OCI-LY7 (cell line): ENCODE data around the gene EML5. TPM values are rescaled to one million over a fixed set of nuclear protein-coding genes. Genes with fewer than 3 reads are reported as not detected.

Experiments
- BruUV-seq: library from RNA; stranded (reverse); fragments of 400-500 nt; replicated peaks from 2 replicates; lab custom pipeline; 2021; lab: Mats Ljungman, UMichigan
- CTCF ChIA-PET: fragments of 300-600 bp; sonication (Branson Sonifier 250); formaldehyde crosslinking; loops from one replicate; lab custom pipeline; 2022; ENCODE audit warnings: antibody characterized with exemption; ENCODE audit not compliant: unreplicated experiment; lab: Charles Lee
- POLR2A ChIA-PET: fragments of 300-600 bp; sonication (Branson Sonifier 250); formaldehyde crosslinking; loops from one replicate; lab custom pipeline; 2022; ENCODE audit warnings: antibody characterized with exemption; lab: Charles Lee
- DNase-seq: peaks from one replicate; pipeline ENCODE4 v3.0.0-alpha.2; 2015; ENCODE audit warnings: low spot score
- H2AFZ ChIP-seq: fragments of 200-600 bp; sonication (generic), shearing (Covaris generic); 2 replicates; pipeline ENCODE4 v1.6.1; 2014; ENCODE audit warnings: mild to moderate bottlenecking, antibody characterized with exemption, low read length, moderate library complexity
- H3K27ac ChIP-seq: fragments of 200-600 bp; sonication (generic); 2 replicates; pipeline ENCODE4 v1.5.1; 2014; ENCODE audit warnings: mixed run types, low read depth, mild to moderate bottlenecking, moderate library complexity, low read length, inconsistent platforms; ENCODE audit not compliant: poor library complexity, severe bottlenecking
- H3K36me3 ChIP-seq: fragments of 200-600 bp; sonication (generic); 2 replicates; pipeline ENCODE4 v1.6.1; 2014; ENCODE audit warnings: mild to moderate bottlenecking, antibody characterized with exemption, low read length, moderate library complexity, mixed read lengths; ENCODE audit not compliant: insufficient read depth
- H3K4me1 ChIP-seq: fragments of 200-600 bp; sonication (generic); 2 replicates; pipeline ENCODE4 v1.5.1; 2014; ENCODE audit warnings: mild to moderate bottlenecking, low read length; ENCODE audit not compliant: insufficient read depth, poor library complexity, severe bottlenecking
- H3K4me2 ChIP-seq: fragments of 200-600 bp; sonication (generic); 2 replicates; pipeline ENCODE4 v1.6.1; 2014; ENCODE audit warnings: mild to moderate bottlenecking, low read length
- H3K4me3 ChIP-seq: fragments of 200-600 bp; sonication (generic); 2 replicates; pipeline ENCODE4 v1.5.1; 2014; ENCODE audit warnings: mild to moderate bottlenecking, low read depth, low read length; ENCODE audit not compliant: poor library complexity, severe bottlenecking
- H3K79me2 ChIP-seq: fragments of 200-600 bp; sonication (generic); 2 replicates; pipeline ENCODE4 v1.6.1; 2016; ENCODE audit warnings: low read depth, mild to moderate bottlenecking, low read length, moderate library complexity, mixed read lengths; ENCODE audit not compliant: insufficient read depth
- H3K9me2 ChIP-seq: fragments of 200-600 bp; sonication (generic); 2 replicates; pipeline ENCODE4 v1.6.1; 2016; ENCODE audit warnings: mild to moderate bottlenecking, low read length, mixed read lengths; ENCODE audit not compliant: insufficient read depth
- H3K9me3 ChIP-seq: fragments of 200-600 bp; sonication (generic); 2 replicates; pipeline ENCODE4 v1.6.1; 2014; ENCODE audit warnings: mild to moderate bottlenecking, mixed run types, low read length, mixed read lengths
- H4K20me1 ChIP-seq: fragments of 200-600 bp; sonication (generic); 2 replicates; pipeline ENCODE4 v1.6.1; 2014; ENCODE audit warnings: mild to moderate bottlenecking, antibody characterized with exemption, low read length, moderate library complexity, mixed read lengths; ENCODE audit not compliant: insufficient read depth
- EZH2phosphoT487 ChIP-seq: fragments of 200-600 bp; sonication (generic); IDR thresholded peaks from 2 replicates; pipeline ENCODE4 v1.6.1; 2018; ENCODE audit warnings: low read depth, borderline replicate concordance, mild to moderate bottlenecking, mixed run types, antibody characterized with exemption, low read length, moderate library complexity, mixed read lengths
- intact Hi-C: fragments of 100-400 bp; cut with micrococcal nuclease; formaldehyde crosslinking; loops from one replicate; pipeline ENCODE4 v1.10.0; 2022; ENCODE audit not compliant: unreplicated experiment
- total RNA-seq, 2 experiments: library from RNA; depleted of rRNA in 1 of 2; stranded (reverse); fragments of >200 nt in 1 of 2; shearing (Covaris generic) in 1 of 2; gene quantifications; 2 replicates each; pipeline ENCODE4 v1.2.3, GENCODE V29; 2014 to 2022
- TF ChIP-seq, protein P1 (sequence below): fragments of 200-600 bp; sonication (generic); conservative IDR thresholded peaks from 2 replicates; pipeline ENCODE4 v1.5.1; 2014; ENCODE audit warnings: mild to moderate bottlenecking, antibody characterized with exemption, low read length, moderate library complexity, mixed read lengths

The EML5 gene
- total RNA-seq, 2 experiments from 2014 or later: 1.8 to 5.6 TPM

DNA sequence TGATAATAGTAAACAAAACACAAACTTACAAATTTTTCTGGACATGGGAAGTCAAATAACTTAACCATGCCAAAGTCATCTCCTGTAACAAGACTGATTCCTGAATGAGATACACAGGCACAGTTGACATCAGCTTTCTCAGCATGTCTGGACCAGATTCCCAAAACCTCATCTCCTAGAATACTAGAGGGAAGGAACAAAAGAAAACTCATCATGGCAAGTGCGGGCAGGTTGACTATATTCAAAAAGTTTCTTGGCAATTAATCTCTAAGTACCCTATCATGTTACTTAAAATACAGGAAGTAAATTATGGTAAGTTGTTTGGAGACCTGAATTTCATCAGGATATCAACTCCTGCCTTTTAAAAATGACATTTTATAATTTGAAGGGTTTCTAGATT lies 176.1 kb downstream of the EML5 start:
- ChIA-PET CTCF (no interaction called here), POLR2A (interaction anchor here (1.0 kb wide), 1 partner anchor 9 kb away, joined by 3 read pairs; no protein-coding TSS in a partner anchor)
- H3K79me2 ChIP-seq: no peaks in the 10 kb centered on the region

DNA sequence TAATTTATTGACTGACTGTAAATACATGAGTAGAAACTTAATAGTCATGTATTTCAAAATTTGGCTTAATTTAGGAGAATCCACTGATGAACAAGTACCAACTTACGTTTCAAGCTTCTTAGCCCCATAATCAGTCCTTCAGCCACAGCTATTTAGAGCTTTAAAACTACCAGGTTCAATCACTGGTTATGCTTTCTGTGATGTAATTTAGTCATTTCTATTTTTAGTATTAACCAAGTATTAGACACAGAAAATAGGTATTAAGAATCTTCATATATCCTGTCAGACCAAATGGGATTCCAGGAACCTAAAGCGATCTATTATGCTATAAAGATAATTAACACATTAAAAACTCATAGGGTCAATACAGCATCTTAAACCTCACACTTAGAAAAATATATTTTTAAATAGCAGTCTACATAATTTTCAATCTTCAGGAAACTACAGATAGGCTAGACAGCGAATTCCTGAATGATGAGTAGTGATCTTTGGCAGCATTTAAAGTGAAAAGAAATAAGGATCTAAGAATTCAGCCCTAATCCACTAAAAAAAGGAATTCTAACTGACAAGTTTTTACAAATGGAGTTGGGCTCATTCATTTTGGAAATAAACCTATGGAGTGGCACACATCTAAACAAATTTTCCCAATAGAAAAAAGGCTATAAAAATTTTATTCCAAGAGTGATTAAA lies 178.4 kb downstream of the EML5 start:
- no peak overlapping the region for H3K27ac ChIP-seq
- no TSS peak for BruUV-seq
- TF ChIP-seq, protein P1, sequence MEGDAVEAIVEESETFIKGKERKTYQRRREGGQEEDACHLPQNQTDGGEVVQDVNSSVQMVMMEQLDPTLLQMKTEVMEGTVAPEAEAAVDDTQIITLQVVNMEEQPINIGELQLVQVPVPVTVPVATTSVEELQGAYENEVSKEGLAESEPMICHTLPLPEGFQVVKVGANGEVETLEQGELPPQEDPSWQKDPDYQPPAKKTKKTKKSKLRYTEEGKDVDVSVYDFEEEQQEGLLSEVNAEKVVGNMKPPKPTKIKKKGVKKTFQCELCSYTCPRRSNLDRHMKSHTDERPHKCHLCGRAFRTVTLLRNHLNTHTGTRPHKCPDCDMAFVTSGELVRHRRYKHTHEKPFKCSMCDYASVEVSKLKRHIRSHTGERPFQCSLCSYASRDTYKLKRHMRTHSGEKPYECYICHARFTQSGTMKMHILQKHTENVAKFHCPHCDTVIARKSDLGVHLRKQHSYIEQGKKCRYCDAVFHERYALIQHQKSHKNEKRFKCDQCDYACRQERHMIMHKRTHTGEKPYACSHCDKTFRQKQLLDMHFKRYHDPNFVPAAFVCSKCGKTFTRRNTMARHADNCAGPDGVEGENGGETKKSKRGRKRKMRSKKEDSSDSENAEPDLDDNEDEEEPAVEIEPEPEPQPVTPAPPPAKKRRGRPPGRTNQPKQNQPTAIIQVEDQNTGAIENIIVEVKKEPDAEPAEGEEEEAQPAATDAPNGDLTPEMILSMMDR: no peak
- TF ChIP-seq EZH2phosphoT487: no peak
- H3K36me3 ChIP-seq: peaks cover 76% of the 10 kb centered on the region
- H4K20me1 ChIP-seq: no peaks in the 10 kb centered on the region
- no peak overlapping the region for H2AFZ ChIP-seq
- intact Hi-C loops: no loop called here
- no peaks in the 10 kb centered on the region for H3K9me2 ChIP-seq
- ChIA-PET POLR2A (no interaction called here), CTCF (no interaction called here)
- H3K4me3 ChIP-seq: no peak overlapping the region
- H3K4me1 ChIP-seq: no peaks in the 10 kb centered on the region
- no peaks in the 10 kb centered on the region for H3K79me2 ChIP-seq
- no peaks in the 10 kb centered on the region for H3K9me3 ChIP-seq
- no peak overlapping the region for H3K4me2 ChIP-seq
- no peak for DNase-seq

More for the DNA sequence above, 176.1 kb downstream of the EML5 start:
- no TSS peak for BruUV-seq
- H3K4me3 ChIP-seq: no peak overlapping the region
- no peak for DNase-seq
- H2AFZ ChIP-seq: no peak overlapping the region
- no peaks in the 10 kb centered on the region for H4K20me1 ChIP-seq
- H3K36me3 ChIP-seq: peaks cover 52% of the 10 kb centered on the region
- no peaks in the 10 kb centered on the region for H3K4me1 ChIP-seq
- intact Hi-C loops: no loop called here
- H3K9me2 ChIP-seq: no peaks in the 10 kb centered on the region
- no peaks in the 10 kb centered on the region for H3K9me3 ChIP-seq
- H3K4me2 ChIP-seq: no peak overlapping the region
- TF ChIP-seq, protein P1: no peak
- no peak for TF ChIP-seq EZH2phosphoT487
- no peak overlapping the region for H3K27ac ChIP-seq

GRCh38 chr14:88613552-88614010 lies 179.2 kb downstream of the EML5 start:
- no peak for DNase-seq
- no peak overlapping the region for H3K27ac ChIP-seq
- no peak for TF ChIP-seq EZH2phosphoT487
- TF ChIP-seq, protein P1: no peak
- H3K36me3 ChIP-seq: peaks cover 83% of the 10 kb centered on the region
- H3K9me3 ChIP-seq: no peaks in the 10 kb centered on the region
- H3K4me1 ChIP-seq: no peaks in the 10 kb centered on the region
- no peak overlapping the region for H2AFZ ChIP-seq
- no peaks in the 10 kb centered on the region for H4K20me1 ChIP-seq
- POLR2A ChIA-PET: no interaction called here
- intact Hi-C loops: no loop called here
- H3K9me2 ChIP-seq: no peaks in the 10 kb centered on the region
- CTCF ChIA-PET: no interaction called here
- no peaks in the 10 kb centered on the region for H3K79me2 ChIP-seq
- H3K4me3 ChIP-seq: no peak overlapping the region
- no TSS peak for BruUV-seq
- no peak overlapping the region for H3K4me2 ChIP-seq
